Endodermal cell (in vitro differentiated cells): ENCODE measurements around the gene LVRN. TPM values are rescaled to one million over a fixed set of nuclear protein-coding genes. Genes with fewer than 3 reads are reported as not detected.

Experiments
- DNase-seq: peaks from one replicate; pipeline ENCODE4 v3.0.0-alpha.2; 2017
- H3K27ac ChIP-seq: 2 replicates; pipeline ENCODE4 v1.5.1; 2013; ENCODE audit warnings: mild to moderate bottlenecking, low read depth, low read length, moderate library complexity
- H3K27me3 ChIP-seq: 2 replicates; pipeline ENCODE4 v1.6.1; 2013; ENCODE audit warnings: mild to moderate bottlenecking, low read length, moderate library complexity; ENCODE audit not compliant: insufficient read depth, control insufficient read depth, poor library complexity, severe bottlenecking
- H3K36me3 ChIP-seq: 2 replicates; pipeline ENCODE4 v1.7.0; 2013; ENCODE audit warnings: mild to moderate bottlenecking, low read length, moderate library complexity; ENCODE audit not compliant: control insufficient read depth, insufficient read depth
- H3K4me1 ChIP-seq: one replicate; pipeline ENCODE4 v1.7.0; 2013; ENCODE audit warnings: low read length; ENCODE audit not compliant: control insufficient read depth, insufficient read depth
- H3K4me3 ChIP-seq: 2 replicates; pipeline ENCODE4 v1.5.1; 2013; ENCODE audit warnings: mild to moderate bottlenecking, low read length, moderate library complexity
- H3K9ac ChIP-seq: 2 replicates; pipeline ENCODE4 v1.6.1; 2013; ENCODE audit warnings: mild to moderate bottlenecking, low read length, moderate library complexity; ENCODE audit not compliant: poor library complexity, severe bottlenecking; ENCODE audit errors: extremely low read depth
- H3K9me3 ChIP-seq: 2 replicates; pipeline ENCODE4 v1.6.1; 2013; ENCODE audit warnings: mild to moderate bottlenecking, low read length, moderate library complexity; ENCODE audit not compliant: control insufficient read depth
- H3K27ac Mint-ChIP-seq: 2 replicates; pipeline ENCODE4 v1.8.0; 2020; ENCODE audit warnings: mixed read lengths
- H3K27me3 Mint-ChIP-seq: 2 replicates; pipeline ENCODE4 v1.8.0; 2021; ENCODE audit warnings: mild to moderate bottlenecking, mixed read lengths; ENCODE audit not compliant: insufficient read depth
- H3K36me3 Mint-ChIP-seq: 2 replicates; pipeline ENCODE4 v1.8.0; 2020; ENCODE audit warnings: low read depth, mixed read lengths
- H3K4me1 Mint-ChIP-seq: 2 replicates; pipeline ENCODE4 v1.8.0; 2020; ENCODE audit warnings: mixed read lengths
- H3K4me3 Mint-ChIP-seq: 2 replicates; pipeline ENCODE4 v1.8.0; 2020; ENCODE audit warnings: mild to moderate bottlenecking, moderate library complexity, mixed read lengths
- H3K9me3 Mint-ChIP-seq: 2 replicates; pipeline ENCODE4 v1.8.0; 2020; ENCODE audit warnings: mild to moderate bottlenecking, mixed read lengths
- CTCF ChIP-seq: fragments of 200-600 bp; sonication (generic); conservative IDR thresholded peaks from 2 replicates; pipeline ENCODE4 v1.5.0; 2021; ENCODE audit warnings: antibody characterized with exemption, mild to moderate bottlenecking
- WGBS, 2 experiments: methylation state at CpG; one replicate each; pipeline versions ENCODE4 v1.1.5 to v1.1.7; 2013; ENCODE audit warnings: missing lambda C conversion rate in 2 of 2, mixed read lengths in 1 of 2; ENCODE audit not compliant: insufficient coverage in 1 of 2, insufficient read length in 1 of 2; 5-methylcytosine and 5-hydroxymethylcytosine counted together
- total RNA-seq, 2 donors: library from RNA; stranded (reverse); fragmentation: NEBNext Ultra II Directional in 1 of 2; extraction: Animal tissue kit (Norgen Biotek cat#: 25700) in 1 of 2; gene quantifications; 2 replicates in 1 of 2; 3 replicates in 1 of 2; pipeline ENCODE4 v1.2.1, GENCODE V29; 2021

The LVRN gene
- total RNA-seq, 2 donors from 2014 or later = 0.26 to 0.38 TPM

- no peaks in the 10 kb centered on the region for H3K9me3 Mint-ChIP-seq
- 93 to 96% methylated on average over 3 to 6 of the region's 6 CpGs for WGBS, 2 experiments
Measured at GRCh38 chr5:115995351-115995750, 33.1 kb downstream of the LVRN start.

GRCh38 chr5:116002116-116002906 lies 40.0 kb downstream of the LVRN start:
- Mint-ChIP-seq H3K27me3 (no peaks in the 10 kb centered on the region), H3K4me1 (peaks cover 1% of the 10 kb centered on the region), H3K36me3 (no peaks in the 10 kb centered on the region), H3K9me3 (no peaks in the 10 kb centered on the region), H3K27ac (no peak overlapping the region), H3K4me3 (no peak overlapping the region)
- no peak for TF ChIP-seq CTCF
- Histone ChIP-seq H3K27ac (no peak overlapping the region), H3K4me3 (no peak overlapping the region), H3K9ac (no peak overlapping the region), H3K4me1 (no peaks in the 10 kb centered on the region), H3K9me3 (no peaks in the 10 kb centered on the region), H3K36me3 (no peaks in the 10 kb centered on the region), H3K27me3 (no peaks in the 10 kb centered on the region)
- 88 to 89% methylated on average over 6 of the region's 6 CpGs for whole genome bisulfite sequencing, 2 experiments
- no peak for DNase-seq

More at GRCh38 chr5:115995351-115995750, 33.1 kb downstream of the LVRN start:
- Mint-ChIP-seq H3K4me1 (no peaks in the 10 kb centered on the region), H3K36me3 (no peaks in the 10 kb centered on the region), H3K27me3 (no peaks in the 10 kb centered on the region), H3K4me3 (no peak overlapping the region), H3K27ac (no peak overlapping the region)
- Histone ChIP-seq H3K9me3 (no peaks in the 10 kb centered on the region), H3K4me3 (no peak overlapping the region), H3K4me1 (no peaks in the 10 kb centered on the region), H3K27ac (no peak overlapping the region), H3K27me3 (no peaks in the 10 kb centered on the region), H3K36me3 (no peaks in the 10 kb centered on the region), H3K9ac (no peak overlapping the region)
- TF ChIP-seq CTCF = no peak
- no peak for DNase-seq

GRCh38 chr5:116004248-116004647 lies 42.0 kb downstream of the LVRN start:
- no peak overlapping the region for H3K27ac Mint-ChIP-seq
- 83 to 95% methylated on average over 1 to 2 of the region's 3 CpGs for WGBS, 2 experiments
- H3K4me1 ChIP-seq = no peaks in the 10 kb centered on the region

More at GRCh38 chr5:116004248-116004647, 42.0 kb downstream of the LVRN start:
- peaks cover 1% of the 10 kb centered on the region for H3K4me1 Mint-ChIP-seq
- no peak overlapping the region for H3K4me3 Mint-ChIP-seq
- no peak overlapping the region for H3K4me3 ChIP-seq
- no peaks in the 10 kb centered on the region for H3K9me3 ChIP-seq
- H3K27ac ChIP-seq = no peak overlapping the region
- H3K9me3 Mint-ChIP-seq = no peaks in the 10 kb centered on the region
- no peaks in the 10 kb centered on the region for H3K36me3 Mint-ChIP-seq
- TF ChIP-seq CTCF = no peak
- no peak overlapping the region for H3K9ac ChIP-seq
- H3K27me3 ChIP-seq = no peaks in the 10 kb centered on the region
- DNase-seq = no peak
- no peaks in the 10 kb centered on the region for H3K36me3 ChIP-seq
- H3K27me3 Mint-ChIP-seq = no peaks in the 10 kb centered on the region
